ENCODE measurements around the gene EPS8L2. TPM values are rescaled to one million over a fixed set of nuclear protein-coding genes. Genes with fewer than 3 reads are reported as not detected.

The EPS8L2 gene
- total and polyA plus RNA-seq, 9 of the 15 experiments (the other 6 are each of a cell fraction or from before 2014, with no cell fraction given), result 0.75 to 17.0 (median 3.7) TPM

DNA sequence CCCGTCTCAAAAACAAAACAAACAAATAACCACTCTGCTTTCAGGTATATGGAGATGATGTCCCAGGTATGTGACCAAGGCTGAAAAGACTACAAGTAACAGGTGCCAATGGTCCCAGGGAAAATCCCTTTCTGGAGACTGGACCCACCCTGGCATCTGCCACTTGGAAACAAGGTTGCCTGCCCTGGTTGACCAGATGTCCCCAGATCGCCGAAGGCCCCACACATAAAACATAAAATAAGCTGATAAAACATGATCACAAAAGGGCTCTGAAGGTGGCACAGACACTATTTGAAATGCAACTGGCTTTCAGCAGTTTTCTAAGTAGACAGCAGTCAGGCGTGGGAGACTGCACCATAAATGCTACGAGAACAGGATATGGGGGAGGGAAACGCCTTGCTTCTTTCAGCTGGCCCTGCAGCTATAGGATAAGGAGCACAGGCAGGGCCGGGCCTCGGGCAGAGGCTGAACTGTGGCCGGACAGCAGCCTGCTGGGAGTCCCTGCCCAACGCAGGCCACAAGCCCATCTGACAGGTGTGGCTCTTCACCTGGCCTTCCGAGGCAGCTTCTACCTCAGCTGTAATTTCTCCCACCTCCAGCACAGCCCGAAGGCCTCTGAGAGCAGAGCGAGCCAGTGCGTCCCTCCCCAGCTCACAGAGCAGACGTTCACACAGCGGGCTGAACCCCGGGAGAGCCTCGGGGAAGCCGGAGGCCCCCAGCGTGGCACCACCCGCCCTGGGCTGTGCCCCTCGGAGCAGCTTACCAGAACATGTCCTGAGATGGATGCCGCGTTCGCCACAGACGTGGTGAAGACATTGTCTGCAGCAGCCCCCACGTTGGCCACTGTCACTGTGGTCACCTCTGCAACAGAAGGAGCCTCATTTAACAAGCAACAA is 15.0 kb upstream of the EPS8L2 start (continued):
- TF ChIP-seq, protein P1, sequence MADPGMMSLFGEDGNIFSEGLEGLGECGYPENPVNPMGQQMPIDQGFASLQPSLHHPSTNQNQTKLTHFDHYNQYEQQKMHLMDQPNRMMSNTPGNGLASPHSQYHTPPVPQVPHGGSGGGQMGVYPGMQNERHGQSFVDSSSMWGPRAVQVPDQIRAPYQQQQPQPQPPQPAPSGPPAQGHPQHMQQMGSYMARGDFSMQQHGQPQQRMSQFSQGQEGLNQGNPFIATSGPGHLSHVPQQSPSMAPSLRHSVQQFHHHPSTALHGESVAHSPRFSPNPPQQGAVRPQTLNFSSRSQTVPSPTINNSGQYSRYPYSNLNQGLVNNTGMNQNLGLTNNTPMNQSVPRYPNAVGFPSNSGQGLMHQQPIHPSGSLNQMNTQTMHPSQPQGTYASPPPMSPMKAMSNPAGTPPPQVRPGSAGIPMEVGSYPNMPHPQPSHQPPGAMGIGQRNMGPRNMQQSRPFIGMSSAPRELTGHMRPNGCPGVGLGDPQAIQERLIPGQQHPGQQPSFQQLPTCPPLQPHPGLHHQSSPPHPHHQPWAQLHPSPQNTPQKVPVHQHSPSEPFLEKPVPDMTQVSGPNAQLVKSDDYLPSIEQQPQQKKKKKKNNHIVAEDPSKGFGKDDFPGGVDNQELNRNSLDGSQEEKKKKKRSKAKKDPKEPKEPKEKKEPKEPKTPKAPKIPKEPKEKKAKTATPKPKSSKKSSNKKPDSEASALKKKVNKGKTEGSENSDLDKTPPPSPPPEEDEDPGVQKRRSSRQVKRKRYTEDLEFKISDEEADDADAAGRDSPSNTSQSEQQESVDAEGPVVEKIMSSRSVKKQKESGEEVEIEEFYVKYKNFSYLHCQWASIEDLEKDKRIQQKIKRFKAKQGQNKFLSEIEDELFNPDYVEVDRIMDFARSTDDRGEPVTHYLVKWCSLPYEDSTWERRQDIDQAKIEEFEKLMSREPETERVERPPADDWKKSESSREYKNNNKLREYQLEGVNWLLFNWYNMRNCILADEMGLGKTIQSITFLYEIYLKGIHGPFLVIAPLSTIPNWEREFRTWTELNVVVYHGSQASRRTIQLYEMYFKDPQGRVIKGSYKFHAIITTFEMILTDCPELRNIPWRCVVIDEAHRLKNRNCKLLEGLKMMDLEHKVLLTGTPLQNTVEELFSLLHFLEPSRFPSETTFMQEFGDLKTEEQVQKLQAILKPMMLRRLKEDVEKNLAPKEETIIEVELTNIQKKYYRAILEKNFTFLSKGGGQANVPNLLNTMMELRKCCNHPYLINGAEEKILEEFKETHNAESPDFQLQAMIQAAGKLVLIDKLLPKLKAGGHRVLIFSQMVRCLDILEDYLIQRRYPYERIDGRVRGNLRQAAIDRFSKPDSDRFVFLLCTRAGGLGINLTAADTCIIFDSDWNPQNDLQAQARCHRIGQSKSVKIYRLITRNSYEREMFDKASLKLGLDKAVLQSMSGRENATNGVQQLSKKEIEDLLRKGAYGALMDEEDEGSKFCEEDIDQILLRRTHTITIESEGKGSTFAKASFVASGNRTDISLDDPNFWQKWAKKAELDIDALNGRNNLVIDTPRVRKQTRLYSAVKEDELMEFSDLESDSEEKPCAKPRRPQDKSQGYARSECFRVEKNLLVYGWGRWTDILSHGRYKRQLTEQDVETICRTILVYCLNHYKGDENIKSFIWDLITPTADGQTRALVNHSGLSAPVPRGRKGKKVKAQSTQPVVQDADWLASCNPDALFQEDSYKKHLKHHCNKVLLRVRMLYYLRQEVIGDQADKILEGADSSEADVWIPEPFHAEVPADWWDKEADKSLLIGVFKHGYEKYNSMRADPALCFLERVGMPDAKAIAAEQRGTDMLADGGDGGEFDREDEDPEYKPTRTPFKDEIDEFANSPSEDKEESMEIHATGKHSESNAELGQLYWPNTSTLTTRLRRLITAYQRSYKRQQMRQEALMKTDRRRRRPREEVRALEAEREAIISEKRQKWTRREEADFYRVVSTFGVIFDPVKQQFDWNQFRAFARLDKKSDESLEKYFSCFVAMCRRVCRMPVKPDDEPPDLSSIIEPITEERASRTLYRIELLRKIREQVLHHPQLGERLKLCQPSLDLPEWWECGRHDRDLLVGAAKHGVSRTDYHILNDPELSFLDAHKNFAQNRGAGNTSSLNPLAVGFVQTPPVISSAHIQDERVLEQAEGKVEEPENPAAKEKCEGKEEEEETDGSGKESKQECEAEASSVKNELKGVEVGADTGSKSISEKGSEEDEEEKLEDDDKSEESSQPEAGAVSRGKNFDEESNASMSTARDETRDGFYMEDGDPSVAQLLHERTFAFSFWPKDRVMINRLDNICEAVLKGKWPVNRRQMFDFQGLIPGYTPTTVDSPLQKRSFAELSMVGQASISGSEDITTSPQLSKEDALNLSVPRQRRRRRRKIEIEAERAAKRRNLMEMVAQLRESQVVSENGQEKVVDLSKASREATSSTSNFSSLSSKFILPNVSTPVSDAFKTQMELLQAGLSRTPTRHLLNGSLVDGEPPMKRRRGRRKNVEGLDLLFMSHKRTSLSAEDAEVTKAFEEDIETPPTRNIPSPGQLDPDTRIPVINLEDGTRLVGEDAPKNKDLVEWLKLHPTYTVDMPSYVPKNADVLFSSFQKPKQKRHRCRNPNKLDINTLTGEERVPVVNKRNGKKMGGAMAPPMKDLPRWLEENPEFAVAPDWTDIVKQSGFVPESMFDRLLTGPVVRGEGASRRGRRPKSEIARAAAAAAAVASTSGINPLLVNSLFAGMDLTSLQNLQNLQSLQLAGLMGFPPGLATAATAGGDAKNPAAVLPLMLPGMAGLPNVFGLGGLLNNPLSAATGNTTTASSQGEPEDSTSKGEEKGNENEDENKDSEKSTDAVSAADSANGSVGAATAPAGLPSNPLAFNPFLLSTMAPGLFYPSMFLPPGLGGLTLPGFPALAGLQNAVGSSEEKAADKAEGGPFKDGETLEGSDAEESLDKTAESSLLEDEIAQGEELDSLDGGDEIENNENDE (IDR thresholded peaks at IDR 0.05; ENCODE audit: low read depth, low read length), result no peak
- TF ChIP-seq, protein P2, sequence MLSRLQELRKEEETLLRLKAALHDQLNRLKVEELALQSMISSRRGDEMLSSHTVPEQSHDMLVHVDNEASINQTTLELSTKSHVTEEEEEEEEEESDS (CRISPR knock-in tag; IDR thresholded peaks at IDR 0.05), result no peak
- TF ChIP-seq PHF21A (IDR thresholded peaks at IDR 0.05; ENCODE audit: borderline replicate concordance, low read depth), result no peak
- TF ChIP-seq, protein P3, sequence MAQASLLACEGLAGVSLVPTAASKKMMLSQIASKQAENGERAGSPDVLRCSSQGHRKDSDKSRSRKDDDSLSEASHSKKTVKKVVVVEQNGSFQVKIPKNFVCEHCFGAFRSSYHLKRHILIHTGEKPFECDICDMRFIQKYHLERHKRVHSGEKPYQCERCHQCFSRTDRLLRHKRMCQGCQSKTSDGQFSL (CRISPR knock-in tag; IDR thresholded peaks at IDR 0.05), result no peak
- TF ChIP-seq, protein P3 (tag; IDR thresholded peaks at IDR 0.05), result no peak
- TF ChIP-seq, protein P4, sequence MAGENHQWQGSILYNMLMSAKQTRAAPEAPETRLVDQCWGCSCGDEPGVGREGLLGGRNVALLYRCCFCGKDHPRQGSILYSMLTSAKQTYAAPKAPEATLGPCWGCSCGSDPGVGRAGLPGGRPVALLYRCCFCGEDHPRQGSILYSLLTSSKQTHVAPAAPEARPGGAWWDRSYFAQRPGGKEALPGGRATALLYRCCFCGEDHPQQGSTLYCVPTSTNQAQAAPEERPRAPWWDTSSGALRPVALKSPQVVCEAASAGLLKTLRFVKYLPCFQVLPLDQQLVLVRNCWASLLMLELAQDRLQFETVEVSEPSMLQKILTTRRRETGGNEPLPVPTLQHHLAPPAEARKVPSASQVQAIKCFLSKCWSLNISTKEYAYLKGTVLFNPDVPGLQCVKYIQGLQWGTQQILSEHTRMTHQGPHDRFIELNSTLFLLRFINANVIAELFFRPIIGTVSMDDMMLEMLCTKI (IDR thresholded peaks at IDR 0.05; ENCODE audit: partially characterized antibody), result no peak
- TF ChIP-seq ETS2 (tag; IDR thresholded peaks at IDR 0.05; ENCODE audit: borderline replicate concordance, poor library complexity, severe bottlenecking), result no peak
- no peak for TF ChIP-seq NCOA2 (IDR thresholded peaks at IDR 0.05; ENCODE audit: partially characterized antibody in 2 of 2)
- TF ChIP-seq, protein P5, sequence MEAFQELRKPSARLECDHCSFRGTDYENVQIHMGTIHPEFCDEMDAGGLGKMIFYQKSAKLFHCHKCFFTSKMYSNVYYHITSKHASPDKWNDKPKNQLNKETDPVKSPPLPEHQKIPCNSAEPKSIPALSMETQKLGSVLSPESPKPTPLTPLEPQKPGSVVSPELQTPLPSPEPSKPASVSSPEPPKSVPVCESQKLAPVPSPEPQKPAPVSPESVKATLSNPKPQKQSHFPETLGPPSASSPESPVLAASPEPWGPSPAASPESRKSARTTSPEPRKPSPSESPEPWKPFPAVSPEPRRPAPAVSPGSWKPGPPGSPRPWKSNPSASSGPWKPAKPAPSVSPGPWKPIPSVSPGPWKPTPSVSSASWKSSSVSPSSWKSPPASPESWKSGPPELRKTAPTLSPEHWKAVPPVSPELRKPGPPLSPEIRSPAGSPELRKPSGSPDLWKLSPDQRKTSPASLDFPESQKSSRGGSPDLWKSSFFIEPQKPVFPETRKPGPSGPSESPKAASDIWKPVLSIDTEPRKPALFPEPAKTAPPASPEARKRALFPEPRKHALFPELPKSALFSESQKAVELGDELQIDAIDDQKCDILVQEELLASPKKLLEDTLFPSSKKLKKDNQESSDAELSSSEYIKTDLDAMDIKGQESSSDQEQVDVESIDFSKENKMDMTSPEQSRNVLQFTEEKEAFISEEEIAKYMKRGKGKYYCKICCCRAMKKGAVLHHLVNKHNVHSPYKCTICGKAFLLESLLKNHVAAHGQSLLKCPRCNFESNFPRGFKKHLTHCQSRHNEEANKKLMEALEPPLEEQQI (IDR thresholded peaks at IDR 0.05), result no peak
